Measurements from ENCODE around the gene AGFG2.
A peak's percentile ranks its signal among the peaks of the same experiment; 100 is the strongest.

Gene AGFG2

GRCh38 chr7:100561491-100562194 lies 22.6 kb downstream of the AGFG2 start:
- Histone ChIP-seq H3K79me1 (replicated peaks; ENCODE audit: low read length, poor library complexity, severe bottlenecking) (no peaks in the 10 kb centered on the region), H2AK5ac (ENCODE audit: low read length, severe bottlenecking) (no peak overlapping the region), H3K4me2 (ENCODE audit: low read length, poor library complexity, severe bottlenecking) (no peak overlapping the region), H3K27me3 (ENCODE audit: control insufficient read depth in 1 of 2, insufficient read depth in 1 of 2, low read length in 2 of 2) (no peaks in the 10 kb centered on the region), H3K14ac (ENCODE audit: low read length in 2 of 2) (no peak overlapping the region), H2BK5ac (ENCODE audit: low read depth, low read length, poor library complexity, severe bottlenecking) (no peak overlapping the region), H3K9ac (ENCODE audit: low read length) (no peak overlapping the region), H3K4me3 (ENCODE audit: insufficient read depth in 1 of 2, low read depth in 1 of 2, low read length in 2 of 2) (no peak overlapping the region), H3K4me1 (ENCODE audit: control insufficient read depth, insufficient read depth, low read depth, low read length) (peaks cover 2% of the 10 kb centered on the region), H2BK15ac (ENCODE audit: low read depth, poor library complexity, severe bottlenecking) (no peak overlapping the region), H2BK120ac (ENCODE audit: low read depth, low read length) (no peak overlapping the region), H4K8ac (ENCODE audit: low read length) (no peak overlapping the region), H2BK12ac (ENCODE audit: low read length in 2 of 2) (no peak overlapping the region), H3K9me3 (ENCODE audit: control insufficient read depth, low read length) (no peaks in the 10 kb centered on the region), H3K23ac (ENCODE audit: low read length in 2 of 2) (no peak overlapping the region), H2AFZ (ENCODE audit: low read depth, low read length) (no peak overlapping the region), H3K27ac (ENCODE audit: low read length, poor library complexity, severe bottlenecking) (no peak overlapping the region), H4K91ac (ENCODE audit: low read length) (no peak overlapping the region), H3K18ac (ENCODE audit: low read depth in 1 of 2, low read length in 2 of 2) (no peak overlapping the region), H3K4ac (ENCODE audit: low read depth in 1 of 2, low read length in 2 of 2) (no peak overlapping the region), H3K36me3 (ENCODE audit: control insufficient read depth in 1 of 2, insufficient read depth in 2 of 2, low read depth in 1 of 2, low read length in 2 of 2) (peaks cover 20 to 35% of the 10 kb centered on the region in 2 experiments)
- WGBS: 97% methylated on average over 12 of the region's 12 CpGs
- no peak for DNase-seq

GRCh38 chr7:100562195-100563099 lies 23.4 kb downstream of the AGFG2 start:
- no peak overlapping the region for H3K14ac ChIP-seq (ENCODE audit: low read length in 2 of 2)
- H2BK15ac ChIP-seq (ENCODE audit: low read depth, poor library complexity, severe bottlenecking): no peak overlapping the region
- H4K8ac ChIP-seq (ENCODE audit: low read length): no peak overlapping the region
- no peak overlapping the region for H2BK5ac ChIP-seq (ENCODE audit: low read depth, low read length, poor library complexity, severe bottlenecking)
- H3K4me1 ChIP-seq (ENCODE audit: control insufficient read depth, insufficient read depth, low read depth, low read length): peaks cover 8% of the 10 kb centered on the region
- H3K27ac ChIP-seq (ENCODE audit: low read length, poor library complexity, severe bottlenecking): no peak overlapping the region
- H2AK5ac ChIP-seq (ENCODE audit: low read length, severe bottlenecking): no peak overlapping the region
- H3K9ac ChIP-seq (ENCODE audit: low read length): no peak overlapping the region
- no peak overlapping the region for H2BK12ac ChIP-seq (ENCODE audit: low read length in 2 of 2)
- no peak overlapping the region for H3K23ac ChIP-seq (ENCODE audit: low read length in 2 of 2)
- H3K27me3 ChIP-seq (ENCODE audit: control insufficient read depth in 1 of 2, insufficient read depth in 1 of 2, low read length in 2 of 2): no peaks in the 10 kb centered on the region
- no peak overlapping the region for H3K18ac ChIP-seq (ENCODE audit: low read depth in 1 of 2, low read length in 2 of 2)
- H2AFZ ChIP-seq (ENCODE audit: low read depth, low read length): no peak overlapping the region
- no peak overlapping the region for H2BK120ac ChIP-seq (ENCODE audit: low read depth, low read length)
- H3K4me3 ChIP-seq (ENCODE audit: insufficient read depth in 1 of 2, low read depth in 1 of 2, low read length in 2 of 2): no peak overlapping the region
- peaks cover 20 to 32% of the 10 kb centered on the region in 2 experiments for H3K36me3 ChIP-seq (ENCODE audit: control insufficient read depth in 1 of 2, insufficient read depth in 2 of 2, low read depth in 1 of 2, low read length in 2 of 2)
- H3K4me2 ChIP-seq (ENCODE audit: low read length, poor library complexity, severe bottlenecking): no peak overlapping the region
- no peaks in the 10 kb centered on the region for H3K9me3 ChIP-seq (ENCODE audit: control insufficient read depth, low read length)
- no peak for DNase-seq
- 96% methylated on average over 26 of the region's 26 CpGs for WGBS
- no peak overlapping the region for H3K4ac ChIP-seq (ENCODE audit: low read depth in 1 of 2, low read length in 2 of 2)
- no peaks in the 10 kb centered on the region for H3K79me1 ChIP-seq (replicated peaks; ENCODE audit: low read length, poor library complexity, severe bottlenecking)
- H4K91ac ChIP-seq (ENCODE audit: low read length): no peak overlapping the region

DNA sequence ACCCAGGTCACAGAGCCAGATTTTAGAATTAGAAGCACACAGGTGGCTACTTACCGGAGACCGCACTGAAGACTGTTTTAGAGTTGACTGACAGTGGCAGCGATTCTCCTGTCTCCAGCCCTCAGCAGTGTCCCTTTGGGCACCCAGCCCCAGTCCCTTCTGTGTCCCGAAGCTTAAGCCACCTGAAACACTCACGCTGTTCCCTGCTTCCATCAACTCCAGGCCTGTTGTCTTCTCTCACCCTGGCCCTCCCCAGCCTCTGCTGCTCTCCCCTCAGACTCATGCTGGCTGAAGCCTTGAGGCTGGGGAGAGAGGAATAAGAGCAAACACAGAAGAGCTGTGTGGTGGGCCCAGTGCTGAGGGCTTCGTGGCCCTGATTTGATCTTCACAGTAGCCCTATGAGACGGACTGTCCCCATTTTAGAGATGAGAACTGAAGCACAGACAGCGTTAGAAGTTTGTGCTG lies 24.1 kb downstream of the AGFG2 start:
- Histone ChIP-seq H3K18ac (ENCODE audit: low read depth in 1 of 2, low read length in 2 of 2) (no peak overlapping the region), H3K27me3 (ENCODE audit: control insufficient read depth in 1 of 2, insufficient read depth in 1 of 2, low read length in 2 of 2) (no peaks in the 10 kb centered on the region), H3K79me1 (replicated peaks; ENCODE audit: low read length, poor library complexity, severe bottlenecking) (no peaks in the 10 kb centered on the region), H3K36me3 (ENCODE audit: control insufficient read depth in 1 of 2, insufficient read depth in 2 of 2, low read depth in 1 of 2, low read length in 2 of 2) (peaks cover 18 to 32% of the 10 kb centered on the region in 2 experiments), H3K27ac (ENCODE audit: low read length, poor library complexity, severe bottlenecking) (no peak overlapping the region), H3K4me2 (ENCODE audit: low read length, poor library complexity, severe bottlenecking) (no peak overlapping the region), H2AFZ (ENCODE audit: low read depth, low read length) (no peak overlapping the region), H3K14ac (ENCODE audit: low read length in 2 of 2) (no peak overlapping the region), H3K4ac (ENCODE audit: low read depth in 1 of 2, low read length in 2 of 2) (no peak overlapping the region), H4K8ac (ENCODE audit: low read length) (no peak overlapping the region), H3K23ac (ENCODE audit: low read length in 2 of 2) (no peak overlapping the region), H2BK15ac (ENCODE audit: low read depth, poor library complexity, severe bottlenecking) (no peak overlapping the region), H3K4me1 (ENCODE audit: control insufficient read depth, insufficient read depth, low read depth, low read length) (peaks cover 12% of the 10 kb centered on the region), H2BK120ac (ENCODE audit: low read depth, low read length) (no peak overlapping the region), H2AK5ac (ENCODE audit: low read length, severe bottlenecking) (no peak overlapping the region), H3K4me3 (ENCODE audit: insufficient read depth in 1 of 2, low read depth in 1 of 2, low read length in 2 of 2) (no peak overlapping the region), H3K9me3 (ENCODE audit: control insufficient read depth, low read length) (no peaks in the 10 kb centered on the region), H2BK5ac (ENCODE audit: low read depth, low read length, poor library complexity, severe bottlenecking) (no peak overlapping the region), H4K91ac (ENCODE audit: low read length) (no peak overlapping the region), H2BK12ac (ENCODE audit: low read length in 2 of 2) (no peak overlapping the region), H3K9ac (ENCODE audit: low read length) (no peak overlapping the region)
- 95% methylated on average over 8 of the region's 8 CpGs for WGBS
- no peak for DNase-seq

GRCh38 chr7:100563809-100564400 lies 24.9 kb downstream of the AGFG2 start:
- Histone ChIP-seq H2BK5ac (ENCODE audit: low read depth, low read length, poor library complexity, severe bottlenecking) (no peak overlapping the region), H2BK12ac (ENCODE audit: low read length in 2 of 2) (peak overlapping the region in 1 of 2 experiments; percentile 40), H4K8ac (ENCODE audit: low read length) (no peak overlapping the region), H3K9ac (ENCODE audit: low read length) (no peak overlapping the region), H3K18ac (ENCODE audit: low read depth in 1 of 2, low read length in 2 of 2) (no peak overlapping the region), H3K4me2 (ENCODE audit: low read length, poor library complexity, severe bottlenecking) (no peak overlapping the region), H3K23ac (ENCODE audit: low read length in 2 of 2) (no peak overlapping the region), H3K4ac (ENCODE audit: low read depth in 1 of 2, low read length in 2 of 2) (no peak overlapping the region), H4K91ac (ENCODE audit: low read length) (peak overlapping the region; percentile 1), H2BK120ac (ENCODE audit: low read depth, low read length) (no peak overlapping the region), H3K9me3 (ENCODE audit: control insufficient read depth, low read length) (no peaks in the 10 kb centered on the region), H3K27me3 (ENCODE audit: control insufficient read depth in 1 of 2, insufficient read depth in 1 of 2, low read length in 2 of 2) (no peaks in the 10 kb centered on the region), H2AK5ac (ENCODE audit: low read length, severe bottlenecking) (no peak overlapping the region), H3K27ac (ENCODE audit: low read length, poor library complexity, severe bottlenecking) (no peak overlapping the region), H3K4me1 (ENCODE audit: control insufficient read depth, insufficient read depth, low read depth, low read length) (peaks cover 12% of the 10 kb centered on the region), H2AFZ (ENCODE audit: low read depth, low read length) (peak overlapping the region; percentile 7), H3K14ac (ENCODE audit: low read length in 2 of 2) (no peak overlapping the region), H2BK15ac (ENCODE audit: low read depth, poor library complexity, severe bottlenecking) (no peak overlapping the region), H3K4me3 (ENCODE audit: insufficient read depth in 1 of 2, low read depth in 1 of 2, low read length in 2 of 2) (no peak overlapping the region), H3K79me1 (replicated peaks; ENCODE audit: low read length, poor library complexity, severe bottlenecking) (no peaks in the 10 kb centered on the region), H3K36me3 (ENCODE audit: control insufficient read depth in 1 of 2, insufficient read depth in 2 of 2, low read depth in 1 of 2, low read length in 2 of 2) (peaks cover 17 to 32% of the 10 kb centered on the region in 2 experiments)
- WGBS: 40% methylated on average over 12 of the region's 12 CpGs
- peak; percentile 76 for DNase-seq
